K562 (cell line): ENCODE measurements around the gene AFM. TPM values are rescaled to one million over a fixed set of nuclear protein-coding genes. Genes with fewer than 3 reads are reported as not detected.
A peak's percentile ranks its signal among the peaks of the same experiment; 100 is the strongest.

Source experiments
- BACH1 ChIP-seq: fragments of 200-800 bp; sonication (Bioruptor generic); IDR thresholded peaks from 2 replicates; pipeline ENCODE4 v1.6.1; 2016; ENCODE audit warnings: missing genetic modification characterization, missing compliant biosample characterization
- BDP1 ChIP-seq: IDR thresholded peaks from 3 replicates; pipeline ENCODE4 v1.6.1; 2011; ENCODE audit not compliant: insufficient read length, insufficient read depth
- DNMT1 ChIP-seq: fragments of 450-650 bp; IDR thresholded peaks from 2 replicates; pipeline ENCODE4 v1.6.1; 2016; ENCODE audit warnings: antibody characterized with exemption, mild to moderate bottlenecking
- EGR1 ChIP-seq: fragments of 450-650 bp; conservative IDR thresholded peaks from 2 replicates; pipeline ENCODE4 v1.6.1; 2017; ENCODE audit warnings: mild to moderate bottlenecking
- HSF4 ChIP-seq: fragments of 250-450 bp; sonication (Bioruptor Pico); IDR thresholded peaks from 2 replicates; pipeline ENCODE4 v2.1.2; 2022; ENCODE audit warnings: mild to moderate bottlenecking, moderate library complexity, borderline replicate concordance
- PTRF ChIP-seq: fragments of 450-650 bp; IDR thresholded peaks from 2 replicates; pipeline ENCODE4 v1.6.1; 2016; ENCODE audit warnings: mild to moderate bottlenecking, missing genetic modification characterization, missing compliant biosample characterization
- RAD21 ChIP-seq, 2 experiments: fragments of 250-450 bp in 1 of 2; fragments of 450-650 bp in 1 of 2; sonication (Bioruptor Pico) in 1 of 2; formaldehyde crosslinking in 1 of 2; IDR thresholded peaks in 1 of 2; conservative IDR thresholded peaks in 1 of 2; 2 replicates each; pipeline versions ENCODE4 v1.4.0 to v1.8.0; 2020 to 2022; ENCODE audit warnings: mild to moderate bottlenecking in 2 of 2, moderate library complexity in 1 of 2
- RBM15 ChIP-seq: fragments of 200-400 bp; formaldehyde crosslinking; IDR thresholded peaks from 2 replicates; pipeline ENCODE4 v1.6.1; 2018; ENCODE audit warnings: mild to moderate bottlenecking, low read length, moderate library complexity; ENCODE audit not compliant: insufficient read depth
- SMARCB1 ChIP-seq: IDR thresholded peaks from 2 replicates; pipeline ENCODE4 v1.6.1; 2011; ENCODE audit warnings: improper control_type of control experiment, low read depth; ENCODE audit not compliant: insufficient read length
- SNIP1 ChIP-seq: fragments of 450-650 bp; IDR thresholded peaks from 2 replicates; pipeline ENCODE4 v1.7.1; 2017; ENCODE audit warnings: low read depth, mild to moderate bottlenecking
- ZNF165 ChIP-seq: fragments of 250-450 bp; sonication (Bioruptor Pico); IDR thresholded peaks from 2 replicates; pipeline ENCODE4 v1.4.0; 2020; ENCODE audit warnings: borderline replicate concordance
- ZNF175 ChIP-seq: fragments of 200-800 bp; sonication (Bioruptor generic); IDR thresholded peaks from 2 replicates; pipeline ENCODE4 v1.6.1; 2016; ENCODE audit warnings: low read depth, mild to moderate bottlenecking, missing genetic modification characterization, missing compliant biosample characterization
- ZNF239 ChIP-seq: fragments of 250-450 bp; sonication (Bioruptor Pico); IDR thresholded peaks from 2 replicates; pipeline ENCODE4 v1.4.0; 2020; ENCODE audit warnings: mild to moderate bottlenecking
- ZNF253 ChIP-seq: fragments of 250-450 bp; sonication (Bioruptor Pico); conservative IDR thresholded peaks from 2 replicates; pipeline ENCODE4 v1.6.1; 2021; ENCODE audit warnings: mild to moderate bottlenecking
- polyA plus RNA-seq, 8 experiments: library from polyadenylated mRNA; depleted of rRNA in 4 of 8; stranded (reverse) in 5 of 8; unstranded in 3 of 8; fragments of >200 nt; fragmentation: Nextera tagmentation in 2 of 8; fragmentation: Illumina TruSeq in 1 of 8; extraction: Ambion mirVana in 2 of 8; extraction: Trizol in 1 of 8; gene quantifications; 2 replicates each; pipeline versions ENCODE4 v1.2.1 to v1.2.3, GENCODE V29; 2011 to 2014; ENCODE audit warnings: inconsistent platforms in 1 of 8, missing spikeins in 1 of 8
- total RNA-seq, 7 experiments: library from RNA; depleted of rRNA in 6 of 7; stranded (reverse); fragments of >200 nt in 6 of 7; fragmentation: Illumina TruSeq in 2 of 7; extraction: Trizol in 2 of 7; gene quantifications; 2 replicates each; pipeline versions ENCODE4 v1.2.1 to v1.2.3, GENCODE V29; 2011 to 2021; ENCODE audit warnings: low replicate concordance in 1 of 7
- TF ChIP-seq, protein P1 (sequence below): fragments of 450-650 bp; IDR thresholded peaks from 2 replicates; pipeline ENCODE4 v1.6.1; 2017; ENCODE audit warnings: antibody characterized with exemption
- TF ChIP-seq, protein P2 (sequence below), 2 experiments: IDR thresholded peaks in 1 of 2; conservative IDR thresholded peaks in 1 of 2; 2 replicates each; pipeline ENCODE4 v1.6.1; 2016; ENCODE audit warnings: low read depth in 2 of 2, mild to moderate bottlenecking in 1 of 2, missing compliant biosample characterization in 1 of 2, missing genetic modification characterization in 1 of 2, moderate library complexity in 1 of 2
- TF ChIP-seq, protein P3 (sequence below): sonication (generic); formaldehyde crosslinking; IDR thresholded peaks from 2 replicates; pipeline ENCODE4 v1.8.0; 2022; ENCODE audit warnings: missing genetic modification reagents, mild to moderate bottlenecking, moderate library complexity, borderline replicate concordance
- TF ChIP-seq, protein P4 (sequence below): fragments of 450-650 bp; IDR thresholded peaks from 2 replicates; pipeline ENCODE4 v1.6.1; 2014; ENCODE audit warnings: low read depth, mild to moderate bottlenecking, moderate library complexity, borderline replicate concordance

The AFM gene
- total and polyA plus RNA-seq, 9 of the 15 experiments (the other 6 are each of a cell fraction or from before 2014, with no cell fraction given): 0.07 to 0.15 (median 0.12) TPM; not detected in 5

DNA sequence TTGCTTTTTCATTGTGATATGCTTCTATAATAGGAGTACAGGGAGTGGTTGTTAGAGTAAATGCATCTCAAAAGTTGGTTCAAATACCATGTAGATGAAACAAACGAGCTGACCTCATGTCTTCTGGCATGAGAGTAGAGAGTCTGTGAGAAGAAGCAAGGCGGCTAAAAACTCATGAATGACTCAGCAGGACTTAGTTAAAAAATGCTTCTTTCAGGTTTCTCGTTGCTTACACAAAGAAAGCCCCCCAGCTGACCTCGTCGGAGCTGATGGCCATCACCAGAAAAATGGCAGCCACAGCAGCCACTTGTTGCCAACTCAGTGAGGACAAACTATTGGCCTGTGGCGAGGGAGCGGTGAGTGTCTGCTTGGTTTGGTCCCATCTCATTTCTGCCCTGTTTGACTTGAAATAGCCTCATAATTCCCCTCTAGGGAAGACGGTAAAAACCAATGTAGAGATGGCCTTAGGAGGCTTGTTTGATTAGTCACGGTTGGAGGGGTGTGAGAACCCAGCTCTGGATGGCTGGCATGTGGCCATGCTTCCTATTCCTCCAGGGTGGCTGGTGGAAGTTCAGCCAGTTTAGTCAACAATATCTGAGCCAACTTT lies 31.0 kb upstream of the AFM start (continued):
- TF ChIP-seq ZNF165 (CRISPR knock-in tag) (no peak), ZNF239 (CRISPR knock-in tag) (no peak), HSF4 (CRISPR knock-in tag) (no peak), ZNF175 (CRISPR knock-in tag) (no peak), BDP1 (no peak), ZNF253 (CRISPR knock-in tag) (no peak), EGR1 (no peak), BACH1 (tag) (peak; percentile 75; the same call in 1 of the 2 replicates), RAD21 (CRISPR knock-in tag; conservative IDR thresholded peaks at IDR 0.05 in 1 of 2, IDR thresholded peaks at IDR 0.05 in 1 of 2) (no peak; a peak in 1 of 4 replicates), SNIP1 (no peak), DNMT1 (no peak), SMARCB1 (no peak), PTRF (no peak), RBM15 (no peak)
- TF ChIP-seq, protein P1, sequence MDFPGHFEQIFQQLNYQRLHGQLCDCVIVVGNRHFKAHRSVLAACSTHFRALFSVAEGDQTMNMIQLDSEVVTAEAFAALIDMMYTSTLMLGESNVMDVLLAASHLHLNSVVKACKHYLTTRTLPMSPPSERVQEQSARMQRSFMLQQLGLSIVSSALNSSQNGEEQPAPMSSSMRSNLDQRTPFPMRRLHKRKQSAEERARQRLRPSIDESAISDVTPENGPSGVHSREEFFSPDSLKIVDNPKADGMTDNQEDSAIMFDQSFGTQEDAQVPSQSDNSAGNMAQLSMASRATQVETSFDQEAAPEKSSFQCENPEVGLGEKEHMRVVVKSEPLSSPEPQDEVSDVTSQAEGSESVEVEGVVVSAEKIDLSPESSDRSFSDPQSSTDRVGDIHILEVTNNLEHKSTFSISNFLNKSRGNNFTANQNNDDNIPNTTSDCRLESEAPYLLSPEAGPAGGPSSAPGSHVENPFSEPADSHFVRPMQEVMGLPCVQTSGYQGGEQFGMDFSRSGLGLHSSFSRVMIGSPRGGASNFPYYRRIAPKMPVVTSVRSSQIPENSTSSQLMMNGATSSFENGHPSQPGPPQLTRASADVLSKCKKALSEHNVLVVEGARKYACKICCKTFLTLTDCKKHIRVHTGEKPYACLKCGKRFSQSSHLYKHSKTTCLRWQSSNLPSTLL: no peak
- TF ChIP-seq, protein P2, sequence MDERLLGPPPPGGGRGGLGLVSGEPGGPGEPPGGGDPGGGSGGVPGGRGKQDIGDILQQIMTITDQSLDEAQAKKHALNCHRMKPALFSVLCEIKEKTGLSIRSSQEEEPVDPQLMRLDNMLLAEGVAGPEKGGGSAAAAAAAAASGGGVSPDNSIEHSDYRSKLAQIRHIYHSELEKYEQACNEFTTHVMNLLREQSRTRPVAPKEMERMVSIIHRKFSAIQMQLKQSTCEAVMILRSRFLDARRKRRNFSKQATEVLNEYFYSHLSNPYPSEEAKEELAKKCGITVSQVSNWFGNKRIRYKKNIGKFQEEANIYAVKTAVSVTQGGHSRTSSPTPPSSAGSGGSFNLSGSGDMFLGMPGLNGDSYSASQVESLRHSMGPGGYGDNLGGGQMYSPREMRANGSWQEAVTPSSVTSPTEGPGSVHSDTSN (CRISPR knock-in tag; IDR thresholded peaks at IDR 0.05; ENCODE audit: low read depth): no peak
- TF ChIP-seq, protein P2 (tag; conservative IDR thresholded peaks at IDR 0.05; ENCODE audit: low read depth): no peak
- TF ChIP-seq, protein P3, sequence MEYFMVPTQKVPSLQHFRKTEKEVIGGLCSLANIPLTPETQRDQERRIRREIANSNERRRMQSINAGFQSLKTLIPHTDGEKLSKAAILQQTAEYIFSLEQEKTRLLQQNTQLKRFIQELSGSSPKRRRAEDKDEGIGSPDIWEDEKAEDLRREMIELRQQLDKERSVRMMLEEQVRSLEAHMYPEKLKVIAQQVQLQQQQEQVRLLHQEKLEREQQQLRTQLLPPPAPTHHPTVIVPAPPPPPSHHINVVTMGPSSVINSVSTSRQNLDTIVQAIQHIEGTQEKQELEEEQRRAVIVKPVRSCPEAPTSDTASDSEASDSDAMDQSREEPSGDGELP (CRISPR knock-in tag): no peak
- TF ChIP-seq, protein P4, sequence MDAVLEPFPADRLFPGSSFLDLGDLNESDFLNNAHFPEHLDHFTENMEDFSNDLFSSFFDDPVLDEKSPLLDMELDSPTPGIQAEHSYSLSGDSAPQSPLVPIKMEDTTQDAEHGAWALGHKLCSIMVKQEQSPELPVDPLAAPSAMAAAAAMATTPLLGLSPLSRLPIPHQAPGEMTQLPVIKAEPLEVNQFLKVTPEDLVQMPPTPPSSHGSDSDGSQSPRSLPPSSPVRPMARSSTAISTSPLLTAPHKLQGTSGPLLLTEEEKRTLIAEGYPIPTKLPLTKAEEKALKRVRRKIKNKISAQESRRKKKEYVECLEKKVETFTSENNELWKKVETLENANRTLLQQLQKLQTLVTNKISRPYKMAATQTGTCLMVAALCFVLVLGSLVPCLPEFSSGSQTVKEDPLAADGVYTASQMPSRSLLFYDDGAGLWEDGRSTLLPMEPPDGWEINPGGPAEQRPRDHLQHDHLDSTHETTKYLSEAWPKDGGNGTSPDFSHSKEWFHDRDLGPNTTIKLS: no peak
